GM12873 (cell line): ENCODE measurements around the gene CLCF1.

Experiments
- CTCF ChIP-seq: IDR thresholded peaks from 2 replicates; pipeline ENCODE4 v1.5.1; 2012; ENCODE audit warnings: low read depth, mild to moderate bottlenecking, moderate library complexity, low read length, control low read depth; ENCODE audit not compliant: insufficient read depth; ENCODE audit errors: missing control alignments

Gene CLCF1

GRCh38 chr11:67400942-67401494 lies 27.6 kb upstream of the CLCF1 start:
- TF ChIP-seq CTCF: no peak

- TF ChIP-seq CTCF: no peak
These were observed 27.0 kb upstream of the CLCF1 start for GRCh38 chr11:67400251-67400941.

- TF ChIP-seq CTCF: no peak
These were observed 25.5 kb upstream of the CLCF1 start for GRCh38 chr11:67398661-67399563.

GRCh38 chr11:67397986-67398660 lies 24.7 kb upstream of the CLCF1 start:
- TF ChIP-seq CTCF: no peak

- no peak for TF ChIP-seq CTCF
These were observed 24.1 kb upstream of the CLCF1 start for GRCh38 chr11:67397536-67397935.

GRCh38 chr11:67396587-67397389 lies 23.4 kb upstream of the CLCF1 start:
- no peak for TF ChIP-seq CTCF
